Testis (tissue), 3 donors: Measurements from ENCODE around the gene PRKACA. TPM values are rescaled to one million over a fixed set of nuclear protein-coding genes. Genes with fewer than 3 reads are reported as not detected.
A peak's percentile ranks its signal among the peaks of the same experiment; 100 is the strongest.

Experiments
- DNase-seq: peaks from one replicate; pipeline ENCODE4 v3.0.0-alpha.2; 2019
- H3K27ac ChIP-seq, 2 donors: fragments of 200-600 bp; sonication (generic); one replicate each; pipeline ENCODE4 v1.5.1; 2019
- H3K27me3 ChIP-seq: fragments of 200-600 bp; sonication (generic); one replicate; pipeline ENCODE4 v1.5.1; 2019
- H3K36me3 ChIP-seq: fragments of 200-600 bp; sonication (generic); one replicate; pipeline ENCODE4 v1.5.1; 2017; ENCODE audit warnings: low read depth; ENCODE audit errors: missing control alignments
- H3K4me1 ChIP-seq: fragments of 200-600 bp; sonication (generic); one replicate; pipeline ENCODE4 v1.5.1; 2019
- H3K4me3 ChIP-seq, 2 donors: fragments of 200-600 bp; sonication (generic); one replicate each; pipeline ENCODE4 v1.5.1; 2017 to 2019
- H3K9me3 ChIP-seq: fragments of 200-600 bp; sonication (generic); one replicate; pipeline ENCODE4 v1.5.1; 2017
- CTCF ChIP-seq, 3 experiments: fragments of 450-650 bp in 2 of 3; fragments of 200-600 bp in 1 of 3; sonication (generic) in 1 of 3; IDR thresholded peaks; one replicate each; pipeline ENCODE4 v1.5.1; 2016 to 2019; ENCODE audit warnings: antibody characterized with exemption in 3 of 3, mild to moderate bottlenecking in 2 of 3, moderate library complexity in 1 of 3
- POLR2A ChIP-seq: fragments of 450-650 bp; IDR thresholded peaks from one replicate; pipeline ENCODE4 v1.6.1; 2017; ENCODE audit warnings: antibody characterized with exemption, mild to moderate bottlenecking, moderate library complexity
- WGBS, 2 donors: methylation state at CpG; one replicate each; pipeline ENCODE4 v1.1.5; 2018; 5-methylcytosine and 5-hydroxymethylcytosine counted together
- intact Hi-C: fragments of 100-400 bp; cut with DNase I; formaldehyde crosslinking; loops from one replicate; pipeline ENCODE4 v1.15.1; 2023; ENCODE audit warnings: low total_unique reads
- polyA plus RNA-seq: library from polyadenylated mRNA; stranded (reverse); fragments of 350-450 nt; fragmentation: Illumina TruSeq; extraction: RNeasy Lipid Tissue Mini Kit (QIAGEN cat#74804); gene quantifications from one replicate; pipeline ENCODE4 v1.2.3, GENCODE V29; 2014; ENCODE audit warnings: low read depth, low replicate concordance; ENCODE audit not compliant: insufficient read depth
- total RNA-seq, 2 donors: library from RNA; depleted of rRNA; stranded (reverse); fragments of >200 nt; gene quantifications; one replicate each; pipeline ENCODE4 v1.2.3, GENCODE V29; 2016

The PRKACA gene
- total and polyA plus RNA-seq, 3 donors from 2014 or later: 114 to 203 (median 116) TPM

GRCh38 chr19:14136509-14137281, 19.1 kb upstream of the PRKACA start, which contains the start of gene ASF1B:
Gene ASF1B (minus strand): TSS chr19:14136589. CDS start chr19:14136456, 133 bp downstream.
- peak within 1 kb of the TSS; percentile 91 to 92 for H3K27ac ChIP-seq
- no peaks in the 10 kb centered on the region for H3K27me3 ChIP-seq
- intact Hi-C loops: no loop called here
- WGBS, 2 donors: 0 to 1% methylated on average over 10 to 75 of the region's 78 CpGs
- H3K36me3 ChIP-seq: no peaks in the 10 kb centered on the region
- H3K4me1 ChIP-seq: peaks cover 25% of the 10 kb centered on the region
- H3K4me3 ChIP-seq: peak within 1 kb of the TSS; percentile 68 to 83
- no peaks in the 10 kb centered on the region for H3K9me3 ChIP-seq
- peak; percentile 100 for DNase-seq
- TF ChIP-seq POLR2A (no peak), CTCF (IDR thresholded peaks at IDR 0.05) (peak; percentile 74 to 96 (median 95))

- Histone ChIP-seq H3K9me3 (no peaks in the 10 kb centered on the region), H3K4me1 (peaks cover 25% of the 10 kb centered on the region), H3K4me3 (peak overlapping the region; percentile 50 to 83), H3K27ac (peak overlapping the region; percentile 36 to 39), H3K27me3 (no peaks in the 10 kb centered on the region), H3K36me3 (no peaks in the 10 kb centered on the region)
- TF ChIP-seq POLR2A (no peak), CTCF (IDR thresholded peaks at IDR 0.05) (no peak)
- peak; percentile 24 for DNase-seq
- 1 to 3% methylated on average over 9 to 34 of the region's 38 CpGs for WGBS, 2 donors
- intact Hi-C loops: no loop called here
Measured at GRCh38 chr19:14135985-14136508, 18.5 kb upstream of the PRKACA start.

- no peaks in the 10 kb centered on the region for H3K9me3 ChIP-seq
- H3K27ac ChIP-seq: no peak overlapping the region
- no peaks in the 10 kb centered on the region for H3K27me3 ChIP-seq
- peak overlapping the region; percentile 50 to 83 for H3K4me3 ChIP-seq
- DNase-seq: no peak
- no peaks in the 10 kb centered on the region for H3K36me3 ChIP-seq
- TF ChIP-seq CTCF (IDR thresholded peaks at IDR 0.05): no peak
- no peak for TF ChIP-seq POLR2A
- intact Hi-C loops: no loop called here
- 29 to 31% methylated on average over 6 of the region's 6 CpGs for WGBS, 2 donors
- peaks cover 25% of the 10 kb centered on the region for H3K4me1 ChIP-seq
Measured at GRCh38 chr19:14135355-14135754, 17.8 kb upstream of the PRKACA start.

- WGBS, 2 donors: 56 to 74% methylated on average over 3 to 4 of the region's 4 CpGs
- no peak overlapping the region for H3K4me3 ChIP-seq
- H3K27me3 ChIP-seq: no peaks in the 10 kb centered on the region
- no peaks in the 10 kb centered on the region for H3K9me3 ChIP-seq
- H3K4me1 ChIP-seq: peaks cover 3% of the 10 kb centered on the region
- intact Hi-C loops: no loop called here
- peak overlapping the region in 1 of 2 donors; percentile 14 for H3K27ac ChIP-seq
- DNase-seq: no peak
- TF ChIP-seq CTCF (IDR thresholded peaks at IDR 0.05) (no peak), POLR2A (no peak)
- H3K36me3 ChIP-seq: no peaks in the 10 kb centered on the region
Measured at GRCh38 chr19:14127929-14128509, 10.5 kb upstream of the PRKACA start.
